ENCODE results near the gene ANTKMT. TPM values are rescaled to one million over a fixed set of nuclear protein-coding genes. Genes with fewer than 3 reads are reported as not detected.

Gene ANTKMT
- total and polyA plus RNA-seq, 2 of the 8 experiments (the other 6 are each of a cell fraction or from before 2014, with no cell fraction given), result 26.5 to 26.6 TPM

DNA sequence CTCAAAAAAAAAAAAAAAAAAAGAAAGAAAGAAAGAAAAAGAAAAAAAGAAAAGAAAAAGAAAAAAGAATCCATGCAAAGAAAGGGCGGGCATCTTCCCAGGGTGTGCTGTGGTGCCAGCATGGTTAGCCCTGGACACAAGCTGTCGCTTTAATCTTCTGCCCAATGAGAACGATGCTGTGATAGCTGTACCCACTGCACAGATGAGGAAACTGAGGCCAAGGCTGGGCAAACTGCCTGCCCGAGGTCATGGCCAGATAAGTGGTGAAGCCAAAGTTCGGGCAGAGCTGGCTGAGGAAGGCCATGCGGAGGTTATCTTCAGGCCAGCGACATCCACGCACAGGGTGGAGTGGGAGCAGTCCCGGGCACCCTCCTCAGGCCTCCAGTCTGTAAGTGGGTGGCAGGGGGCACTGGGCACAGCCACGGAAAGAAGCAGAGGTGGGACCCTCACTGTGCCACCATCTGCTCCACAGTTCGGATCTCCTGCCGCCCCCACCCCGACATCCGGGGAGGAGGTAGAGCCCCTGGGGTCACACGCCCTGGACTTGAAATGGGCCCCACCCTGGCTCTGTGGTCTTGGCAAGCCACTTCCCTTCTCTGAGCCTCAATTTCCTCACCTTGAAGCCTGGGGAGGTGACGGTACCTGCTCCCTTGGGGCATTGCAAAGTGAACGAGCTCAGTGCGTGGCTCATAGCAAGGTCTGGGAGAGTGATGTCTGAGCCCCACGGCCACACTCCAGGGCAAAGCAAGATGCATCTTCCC, 21.9 kb upstream of the ANTKMT start (continued):
- TF ChIP-seq, protein P1, sequence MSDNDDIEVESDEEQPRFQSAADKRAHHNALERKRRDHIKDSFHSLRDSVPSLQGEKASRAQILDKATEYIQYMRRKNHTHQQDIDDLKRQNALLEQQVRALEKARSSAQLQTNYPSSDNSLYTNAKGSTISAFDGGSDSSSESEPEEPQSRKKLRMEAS (IDR thresholded peaks at IDR 0.05), result no peak
- TF ChIP-seq ASH2L (IDR thresholded peaks at IDR 0.05; ENCODE audit: low read length) (no peak), NRF1 (IDR thresholded peaks at IDR 0.05; ENCODE audit: low read depth, low read length) (no peak), CBX8 (IDR thresholded peaks at IDR 0.05; ENCODE audit: borderline replicate concordance, low read depth, low read length) (no peak)
